ENCODE results near the gene TARS2.
A peak's percentile ranks its signal among the peaks of the same experiment; 100 is the strongest.

Gene TARS2

DNA sequence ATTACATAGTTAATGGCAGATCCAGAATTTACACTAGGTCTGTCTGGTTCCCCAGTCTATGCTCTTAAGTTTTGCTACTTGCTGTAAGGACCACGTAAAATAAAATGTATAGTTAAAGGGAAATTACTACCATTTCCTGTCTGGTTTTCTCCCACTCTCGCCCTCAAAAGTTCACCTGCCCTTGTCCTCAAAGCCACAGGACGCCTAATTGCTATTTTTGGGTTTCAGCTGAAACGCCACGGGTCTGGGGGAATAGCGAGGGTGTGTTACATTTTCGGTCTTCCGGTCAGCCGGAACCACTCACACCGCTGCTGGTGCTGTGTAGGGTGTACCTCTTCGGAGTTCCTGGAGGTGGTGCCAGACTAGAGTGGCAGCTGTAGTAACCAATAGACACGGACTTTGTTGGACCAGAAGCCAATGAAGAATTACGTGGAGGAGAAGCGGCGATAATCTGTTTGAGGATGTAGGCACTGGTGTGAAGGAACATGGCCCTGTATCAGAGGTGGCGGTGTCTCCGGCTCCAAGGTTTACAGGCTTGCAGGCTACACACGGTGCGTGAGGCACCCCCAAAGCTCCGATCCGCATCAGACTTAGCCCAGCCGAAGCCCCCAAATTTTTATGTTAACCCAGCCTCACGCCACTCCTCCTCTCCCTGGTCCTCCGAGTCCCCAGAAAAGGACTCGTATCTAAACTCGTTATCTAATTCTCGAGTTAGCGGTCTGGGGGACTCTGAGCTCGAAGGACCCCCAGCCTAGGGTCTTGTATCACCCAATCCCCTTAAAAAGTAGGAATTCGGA lies at the start of gene TARS2:
TSS of gene TARS2 (plus strand) at position 454 of the 797 bp plus-strand sequence. CDS start at position 486, 32 bp downstream.
- peak; percentile 84 for DNase-seq (ENCODE audit: low read depth)

- no peak for DNase-seq (ENCODE audit: low read depth)
These were observed 46.1 kb upstream of the TARS2 start for GRCh38 chr1:150441121-150441520.

GRCh38 chr1:150444232-150444631 lies 43.0 kb upstream of the TARS2 start:
- DNase-seq (ENCODE audit: low read depth): no peak

- no peak for DNase-seq (ENCODE audit: low read depth)
These were observed 31.0 kb upstream of the TARS2 start for GRCh38 chr1:150456146-150456647.

- DNase-seq (ENCODE audit: low read depth): peak; percentile 30
These were observed 22.8 kb upstream of the TARS2 start for GRCh38 chr1:150464422-150464826.

DNA sequence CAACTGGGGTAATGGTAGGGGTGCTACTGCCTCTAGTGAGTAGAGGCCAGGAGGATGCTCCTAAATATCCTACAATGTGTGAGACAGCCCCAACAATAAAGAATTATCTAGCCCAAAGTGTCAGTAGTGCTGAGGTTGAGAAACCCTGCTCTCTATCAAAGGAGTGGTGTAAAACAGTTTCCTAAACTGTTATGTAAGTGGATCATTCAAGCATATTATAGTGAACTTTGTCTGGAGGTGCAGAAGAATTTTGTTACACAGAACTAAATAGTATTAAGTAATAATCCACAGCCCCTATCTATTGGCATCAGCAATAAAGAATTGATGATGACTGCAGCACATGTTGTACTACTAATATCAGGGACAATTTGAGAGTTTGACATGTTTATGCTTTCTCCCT lies 20.3 kb upstream of the TARS2 start:
- DNase-seq (ENCODE audit: low read depth): no peak

GRCh38 chr1:150469291-150469690 lies 17.9 kb upstream of the TARS2 start:
- DNase-seq (ENCODE audit: low read depth): no peak

GRCh38 chr1:150472601-150473200 lies 14.5 kb upstream of the TARS2 start:
- DNase-seq (ENCODE audit: low read depth): no peak

- DNase-seq (ENCODE audit: low read depth): no peak
These were observed 13.6 kb upstream of the TARS2 start for GRCh38 chr1:150473659-150474058.

GRCh38 chr1:150474869-150475268 lies 12.3 kb upstream of the TARS2 start:
- no peak for DNase-seq (ENCODE audit: low read depth)

DNA sequence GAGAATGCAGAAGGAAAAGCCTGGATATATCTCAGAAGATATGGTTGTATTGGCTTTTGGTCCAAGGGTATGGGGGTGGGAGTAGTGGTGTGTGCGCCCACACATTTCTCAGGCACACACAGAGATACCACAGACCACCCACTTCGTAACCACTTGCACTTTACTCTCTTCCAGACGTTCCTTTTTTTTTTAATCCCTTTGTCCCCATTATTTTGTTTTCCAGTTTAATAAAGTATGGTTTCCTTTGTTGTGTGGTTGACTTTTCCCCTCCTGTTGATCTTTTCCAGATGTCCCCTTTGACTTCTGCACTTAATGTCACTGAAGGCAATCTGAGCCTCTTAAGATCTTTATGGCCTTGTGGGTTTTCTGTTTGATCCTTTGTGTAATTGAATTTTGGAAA lies 10.5 kb upstream of the TARS2 start:
- no peak for DNase-seq (ENCODE audit: low read depth)

DNA sequence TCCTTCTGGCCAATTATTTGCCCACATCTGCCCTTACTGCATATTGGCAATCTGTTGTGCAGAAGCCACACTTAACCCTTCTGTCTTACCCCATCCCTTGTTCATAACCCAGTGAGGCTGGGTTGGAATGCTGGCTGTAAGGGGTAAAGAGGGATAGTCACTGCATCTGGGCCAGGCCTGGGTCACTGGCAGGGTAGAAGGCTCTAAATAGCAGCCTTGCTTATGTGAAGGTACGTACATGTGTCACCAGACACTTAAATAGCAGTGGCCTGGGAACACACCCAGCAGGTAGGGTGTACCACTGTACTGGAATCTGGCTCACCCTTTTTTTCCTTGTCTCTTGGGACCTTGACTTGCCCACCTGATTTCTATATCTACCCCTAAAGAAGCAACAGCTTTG lies 9.9 kb upstream of the TARS2 start:
- no peak for DNase-seq (ENCODE audit: low read depth)

DNA sequence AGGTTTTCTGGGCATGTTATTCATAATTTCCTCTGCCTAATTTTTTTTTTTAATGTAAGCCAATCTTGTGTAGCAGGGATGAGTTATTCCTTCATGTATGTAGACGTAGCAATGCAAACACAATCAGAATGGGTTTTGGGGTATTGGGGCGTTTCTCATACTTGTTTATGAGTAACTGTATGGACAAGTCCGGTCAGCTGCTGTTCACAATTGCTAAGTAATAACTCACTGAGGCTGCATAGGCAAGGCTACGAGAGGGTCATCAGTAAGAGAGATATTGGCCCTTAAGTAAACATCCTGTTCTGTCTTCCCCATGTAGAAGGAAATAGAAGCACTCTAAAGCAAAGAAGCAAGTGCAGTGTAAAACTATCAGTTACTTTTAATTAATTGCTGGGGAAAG lies 9.5 kb upstream of the TARS2 start:
- no peak for DNase-seq (ENCODE audit: low read depth)

GRCh38 chr1:150479370-150479769 lies 7.8 kb upstream of the TARS2 start:
- no peak for DNase-seq (ENCODE audit: low read depth)

- DNase-seq (ENCODE audit: low read depth): no peak
These were observed 7.3 kb upstream of the TARS2 start for GRCh38 chr1:150479927-150480352.

DNA sequence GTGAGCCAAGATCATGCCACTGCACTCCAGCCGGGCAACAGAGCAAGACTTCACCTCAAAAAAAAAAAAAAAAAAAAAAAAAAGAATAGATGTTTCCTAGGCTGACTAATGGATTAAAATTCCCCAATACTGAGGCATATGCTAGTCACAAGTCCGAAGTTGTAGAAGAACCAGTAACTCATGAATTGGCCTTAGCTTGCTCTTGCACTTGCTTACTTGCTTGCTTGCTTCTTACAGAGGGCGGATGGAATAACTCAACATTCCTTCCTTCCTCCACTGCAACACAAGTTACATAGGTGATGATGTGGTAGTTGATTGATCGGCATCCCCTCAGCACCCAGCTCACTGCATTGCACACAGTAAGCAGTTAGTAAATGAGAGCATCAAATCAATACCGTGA lies 2.8 kb upstream of the TARS2 start:
- DNase-seq (ENCODE audit: low read depth): no peak

GRCh38 chr1:150484861-150485260 lies 2.4 kb upstream of the TARS2 start:
- no peak for DNase-seq (ENCODE audit: low read depth)

- DNase-seq (ENCODE audit: low read depth): no peak
These were observed 520 bp downstream of the TARS2 start for GRCh38 chr1:150487763-150488115.

- DNase-seq (ENCODE audit: low read depth): no peak
These were observed 6.0 kb downstream of the TARS2 start for GRCh38 chr1:150493175-150493574.

DNA sequence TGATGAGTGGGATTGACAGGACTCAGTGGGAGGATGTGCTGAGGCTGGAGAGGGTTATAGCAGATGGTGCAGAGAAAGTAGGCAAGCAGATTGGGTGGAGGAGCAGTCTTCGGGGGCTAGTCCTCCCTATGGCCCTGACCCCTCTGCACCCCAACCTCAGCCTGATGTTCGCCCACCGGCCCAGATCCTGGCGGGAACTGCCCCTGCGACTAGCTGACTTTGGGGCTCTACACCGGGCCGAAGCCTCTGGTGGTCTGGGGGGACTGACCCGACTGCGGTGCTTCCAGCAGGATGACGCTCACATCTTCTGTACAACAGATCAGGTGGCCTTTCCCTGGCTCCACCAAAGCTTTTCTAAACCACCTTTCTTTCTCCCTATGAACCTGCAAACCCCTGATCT lies 11.1 kb downstream of the TARS2 start:
- no peak for DNase-seq (ENCODE audit: low read depth)

DNA sequence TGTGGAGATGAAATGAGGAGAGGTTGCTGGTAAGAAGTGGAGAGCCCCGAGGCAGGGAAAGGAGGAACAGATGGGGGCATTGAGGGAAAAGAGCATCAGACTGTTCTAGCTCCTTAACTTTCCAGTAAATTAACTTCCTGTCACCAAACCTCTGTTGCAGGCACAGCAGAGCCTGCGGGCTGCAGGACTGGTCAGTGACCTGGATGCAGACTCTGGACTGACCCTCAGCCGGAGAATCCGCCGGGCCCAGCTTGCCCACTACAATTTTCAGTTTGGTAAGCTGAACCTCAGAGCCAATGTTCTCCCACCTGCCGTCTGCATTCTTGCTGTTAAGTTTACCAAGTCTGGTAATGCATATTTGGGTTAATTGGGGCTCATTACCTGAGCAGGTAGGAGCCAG lies 18.2 kb downstream of the TARS2 start:
- DNase-seq (ENCODE audit: low read depth): no peak

- no peak for DNase-seq (ENCODE audit: low read depth)
These were observed 21.0 kb downstream of the TARS2 start, which contains the start of gene ECM1 for GRCh38 chr1:150507912-150508864. TSS of gene ECM1 (plus strand) at chr1:150508109. CDS start at chr1:150508210, 101 bp downstream.
